H9 (cell line): ENCODE results near the gene CACNA1I. TPM values are rescaled to one million over a fixed set of nuclear protein-coding genes. Genes with fewer than 3 reads are reported as not detected.

ENCODE experiments used
- DNase-seq: peaks from one replicate; pipeline ENCODE4 v3.0.0-alpha.2; 2017
- H2AFZ ChIP-seq: one replicate; pipeline ENCODE4 v1.6.1; 2013; ENCODE audit warnings: mild to moderate bottlenecking, low read length, control low read depth, moderate library complexity
- H2AK5ac ChIP-seq: 2 replicates; pipeline ENCODE4 v1.6.1; 2013; ENCODE audit warnings: low read length, control low read depth, mixed read lengths; ENCODE audit not compliant: insufficient read length
- H2BK120ac ChIP-seq: one replicate; pipeline ENCODE4 v1.6.1; 2013; ENCODE audit warnings: low read depth, mild to moderate bottlenecking, low read length, control low read depth, inconsistent platforms; ENCODE audit not compliant: poor library complexity, severe bottlenecking
- H2BK12ac ChIP-seq: 2 replicates; pipeline ENCODE4 v1.6.1; 2013; ENCODE audit warnings: low read length, control low read depth, mixed read lengths, low read depth; ENCODE audit not compliant: insufficient read length
- H2BK15ac ChIP-seq: 2 replicates; pipeline ENCODE4 v1.6.1; 2013; ENCODE audit warnings: low read depth, low read length, control low read depth
- H2BK20ac ChIP-seq: one replicate; pipeline ENCODE4 v1.6.1; 2013; ENCODE audit warnings: low read depth, mild to moderate bottlenecking, low read length, control low read depth, inconsistent platforms; ENCODE audit not compliant: poor library complexity, severe bottlenecking
- H2BK5ac ChIP-seq: 2 replicates; pipeline ENCODE4 v1.6.1; 2013; ENCODE audit warnings: low read length, control low read depth, mixed read lengths; ENCODE audit not compliant: insufficient read length
- H3K14ac ChIP-seq: 2 replicates; pipeline ENCODE4 v1.6.1; 2013; ENCODE audit warnings: low read length, control low read depth; ENCODE audit not compliant: insufficient read depth
- H3K18ac ChIP-seq: 2 replicates; pipeline ENCODE4 v1.6.1; 2013; ENCODE audit warnings: low read depth, mild to moderate bottlenecking, mixed read lengths, low read length, control low read depth; ENCODE audit not compliant: insufficient read length
- H3K23ac ChIP-seq: 2 replicates; pipeline ENCODE4 v1.6.1; 2013; ENCODE audit warnings: low read length, control low read depth, mixed read lengths, low read depth; ENCODE audit not compliant: insufficient read length
- H3K23me2 ChIP-seq: 2 replicates; pipeline ENCODE4 v1.6.1; 2013; ENCODE audit warnings: low read depth, mild to moderate bottlenecking, mixed read lengths, low read length, control low read depth; ENCODE audit not compliant: insufficient read length, poor library complexity, severe bottlenecking
- H3K27ac ChIP-seq: 2 replicates; pipeline ENCODE4 v1.5.1; 2013; ENCODE audit warnings: low read length, control low read depth, mixed read lengths, low read depth; ENCODE audit not compliant: insufficient read length
- H3K27me3 ChIP-seq: 2 replicates; pipeline ENCODE4 v1.6.1; 2013; ENCODE audit warnings: low read length, control low read depth, inconsistent platforms; ENCODE audit not compliant: insufficient read depth
- H3K4ac ChIP-seq: 2 replicates; pipeline ENCODE4 v1.6.1; 2013; ENCODE audit warnings: low read depth, mild to moderate bottlenecking, control low read depth, inconsistent platforms, low read length, moderate library complexity
- H3K4me1 ChIP-seq: 2 replicates; pipeline ENCODE4 v1.6.1; 2013; ENCODE audit warnings: low read length, control low read depth, inconsistent platforms; ENCODE audit not compliant: insufficient read depth
- H3K4me2 ChIP-seq: 2 replicates; pipeline ENCODE4 v1.6.1; 2013; ENCODE audit warnings: low read length, control low read depth, mixed read lengths; ENCODE audit not compliant: insufficient read length, insufficient read depth
- H3K56ac ChIP-seq: 2 replicates; pipeline ENCODE4 v1.6.1; 2013; ENCODE audit warnings: low read depth, mild to moderate bottlenecking, mixed read lengths, low read length, control low read depth; ENCODE audit not compliant: insufficient read length
- H3K79me1 ChIP-seq: 2 replicates; pipeline ENCODE4 v1.6.1; 2013; ENCODE audit warnings: low read depth, mild to moderate bottlenecking, moderate library complexity, low read length, control low read depth, inconsistent platforms; ENCODE audit not compliant: insufficient read depth, poor library complexity, severe bottlenecking
- H3K79me2 ChIP-seq: 2 replicates; pipeline ENCODE4 v1.6.1; 2013; ENCODE audit warnings: low read length, control low read depth, inconsistent platforms; ENCODE audit not compliant: insufficient read depth
- H3K9ac ChIP-seq: 2 replicates; pipeline ENCODE4 v1.6.1; 2013; ENCODE audit warnings: low read length, control low read depth, mixed read lengths; ENCODE audit not compliant: insufficient read length; ENCODE audit errors: extremely low read depth
- H3K9me3 ChIP-seq: one replicate; pipeline ENCODE4 v1.6.1; 2013; ENCODE audit warnings: low read depth, low read length, inconsistent platforms; ENCODE audit not compliant: control insufficient read depth
- H3T11ph ChIP-seq: one replicate; pipeline ENCODE4 v1.6.1; 2013; ENCODE audit warnings: mild to moderate bottlenecking, low read length, control low read depth, inconsistent platforms
- H4K20me1 ChIP-seq: one replicate; pipeline ENCODE4 v1.6.1; 2013; ENCODE audit not compliant: control insufficient read depth, insufficient read length, insufficient read depth
- H4K5ac ChIP-seq: 2 replicates; pipeline ENCODE4 v1.6.1; 2013; ENCODE audit warnings: low read depth, mild to moderate bottlenecking, mixed read lengths, low read length, control low read depth; ENCODE audit not compliant: insufficient read length
- H4K8ac ChIP-seq: replicated peaks from 2 replicates; pipeline ENCODE4 v1.6.1; 2013; ENCODE audit warnings: low read length, control low read depth, mixed read lengths, low read depth; ENCODE audit not compliant: insufficient read length
- H4K91ac ChIP-seq: 2 replicates; pipeline ENCODE4 v1.6.1; 2013; ENCODE audit warnings: low read depth, mild to moderate bottlenecking, moderate library complexity, mixed read lengths, low read length, control low read depth; ENCODE audit not compliant: insufficient read length
- H3K27ac Mint-ChIP-seq, 3 experiments: 2 replicates in 2 of 3; 3 replicates in 1 of 3; pipeline ENCODE4 v1.8.0; 2020 to 2021; ENCODE audit warnings: mixed read lengths in 3 of 3, mild to moderate bottlenecking in 1 of 3, moderate library complexity in 1 of 3
- H3K27me3 Mint-ChIP-seq: 2 replicates; pipeline ENCODE4 v1.8.0; 2021; ENCODE audit warnings: low read depth, mild to moderate bottlenecking, moderate library complexity, mixed read lengths
- H3K36me3 Mint-ChIP-seq, 3 experiments: 2 replicates in 2 of 3; 3 replicates in 1 of 3; pipeline ENCODE4 v1.8.0; 2020 to 2021; ENCODE audit warnings: low read depth in 3 of 3, mixed read lengths in 3 of 3; ENCODE audit not compliant: insufficient read depth in 1 of 3
- H3K4me1 Mint-ChIP-seq, 2 experiments: 2 replicates each; pipeline ENCODE4 v1.8.0; 2020; ENCODE audit warnings: mixed read lengths in 2 of 2
- H3K4me3 Mint-ChIP-seq, 2 experiments: 2 replicates in 1 of 2; 3 replicates in 1 of 2; pipeline ENCODE4 v1.8.0; 2020 to 2021; ENCODE audit warnings: mild to moderate bottlenecking in 2 of 2, mixed read lengths in 2 of 2, moderate library complexity in 1 of 2
- H3K9me3 Mint-ChIP-seq, 2 experiments: 2 replicates in 1 of 2; 3 replicates in 1 of 2; pipeline ENCODE4 v1.8.0; 2020; ENCODE audit warnings: mild to moderate bottlenecking in 2 of 2, mixed read lengths in 2 of 2, moderate library complexity in 1 of 2
- CTCF ChIP-seq: fragments of 200-600 bp; sonication (generic); conservative IDR thresholded peaks from 3 replicates; pipeline ENCODE4 v1.8.0; 2021; ENCODE audit warnings: antibody characterized with exemption, mild to moderate bottlenecking
- WGBS: extraction: QIAGEN DNeasy Blood & Tissue Kit; methylation state at CpG from one replicate; pipeline ENCODE4 v1.1.7; 2013; ENCODE audit warnings: missing lambda C conversion rate, low lambda C conversion rate, mixed read lengths; ENCODE audit not compliant: insufficient read length; ENCODE audit errors: extremely low coverage; 5-methylcytosine and 5-hydroxymethylcytosine counted together
- total RNA-seq: library from RNA; stranded (reverse); gene quantifications from 2 replicates; pipeline ENCODE4 v1.2.1, GENCODE V29; 2021

The CACNA1I gene
- total RNA-seq, 1 experiment from 2014 or later = 0.50 TPM

GRCh38 chr22:39706376-39707140 is 136.0 kb downstream of the CACNA1I start:
- H3K23ac ChIP-seq = no peak overlapping the region
- no peak overlapping the region for H3K4me3 Mint-ChIP-seq
- H3K9ac ChIP-seq = no peak overlapping the region
- H4K8ac ChIP-seq = no peak overlapping the region
- peaks cover 4% of the 10 kb centered on the region for H3K27me3 Mint-ChIP-seq
- H4K20me1 ChIP-seq = no peaks in the 10 kb centered on the region
- H2BK20ac ChIP-seq = no peak overlapping the region
- no peaks in the 10 kb centered on the region for H3K36me3 Mint-ChIP-seq
- no peak overlapping the region for H3K4ac ChIP-seq
- H2BK120ac ChIP-seq = no peak overlapping the region
- H3K9me3 Mint-ChIP-seq = no peaks in the 10 kb centered on the region
- H2BK12ac ChIP-seq = no peak overlapping the region
- no CpG with 5 or more reads among the region's 27 CpGs for WGBS
- H2AFZ ChIP-seq = no peak overlapping the region
- H3K27ac Mint-ChIP-seq = no peak overlapping the region
- H3K4me2 ChIP-seq = no peak overlapping the region
- no peak overlapping the region for H4K5ac ChIP-seq
- no peak overlapping the region for H3K56ac ChIP-seq
- no peak overlapping the region for H2BK15ac ChIP-seq
- H3K9me3 ChIP-seq = no peaks in the 10 kb centered on the region
- H3K4me1 Mint-ChIP-seq = peaks cover 8 to 18% of the 10 kb centered on the region in 2 experiments
- TF ChIP-seq CTCF = no peak
- no peaks in the 10 kb centered on the region for H3K79me2 ChIP-seq
- no peak overlapping the region for H3K18ac ChIP-seq
- DNase-seq = no peak
- H2AK5ac ChIP-seq = no peak overlapping the region
- no peak overlapping the region for H4K91ac ChIP-seq
- H3K23me2 ChIP-seq = no peaks in the 10 kb centered on the region
- H2BK5ac ChIP-seq = no peak overlapping the region
- no peak overlapping the region for H3T11ph ChIP-seq
- no peak overlapping the region for H3K27ac ChIP-seq
- 0 out of 2 replicates have a peak overlapping the region, but pooled peaks have one; percentile 14 for H3K14ac ChIP-seq
- no peaks in the 10 kb centered on the region for H3K79me1 ChIP-seq
- H3K27me3 ChIP-seq = no peaks in the 10 kb centered on the region
- H3K4me1 ChIP-seq = no peaks in the 10 kb centered on the region
